Bronchial epithelial cell (primary cell): Measurements from ENCODE around the gene GNB3. TPM values are rescaled to one million over a fixed set of nuclear protein-coding genes. Genes with fewer than 3 reads are reported as not detected.

ENCODE experiments used
- DNase-seq: peaks from one replicate; pipeline ENCODE4 v3.0.0-alpha.2; 2010; ENCODE audit warnings: low read depth
- FAIRE-seq: peaks from 2 replicates; lab custom pipeline; 2011; peaks lifted over from hg19 to GRCh38; lab: Jason Lieb, UNC
- H3K27me3 ChIP-seq: 2 replicates; pipeline ENCODE4 v1.5.1; 2011; ENCODE audit warnings: low read length; ENCODE audit not compliant: control insufficient read depth, insufficient read depth
- H3K36me3 ChIP-seq: 2 replicates; pipeline ENCODE4 v1.5.1; 2011; ENCODE audit warnings: low read length; ENCODE audit not compliant: control insufficient read depth, insufficient read depth
- H3K4me3 ChIP-seq: 2 replicates; pipeline ENCODE4 v1.5.1; 2011; ENCODE audit warnings: mild to moderate bottlenecking, low read depth, low read length, control low read depth
- CTCF ChIP-seq: IDR thresholded peaks from 2 replicates; pipeline ENCODE4 v1.5.1; 2011; ENCODE audit warnings: mild to moderate bottlenecking, moderate library complexity, low read length, control low read depth, inconsistent platforms; ENCODE audit not compliant: insufficient read depth, severe bottlenecking
- total RNA-seq: library from RNA; depleted of rRNA; stranded (reverse); fragments of >200 nt; gene quantifications from 2 replicates; pipeline ENCODE4 v1.2.1, GENCODE V29; 2014

The GNB3 gene
- total RNA-seq, 1 donor from 2014 or later, result 0.53 TPM

DNA sequence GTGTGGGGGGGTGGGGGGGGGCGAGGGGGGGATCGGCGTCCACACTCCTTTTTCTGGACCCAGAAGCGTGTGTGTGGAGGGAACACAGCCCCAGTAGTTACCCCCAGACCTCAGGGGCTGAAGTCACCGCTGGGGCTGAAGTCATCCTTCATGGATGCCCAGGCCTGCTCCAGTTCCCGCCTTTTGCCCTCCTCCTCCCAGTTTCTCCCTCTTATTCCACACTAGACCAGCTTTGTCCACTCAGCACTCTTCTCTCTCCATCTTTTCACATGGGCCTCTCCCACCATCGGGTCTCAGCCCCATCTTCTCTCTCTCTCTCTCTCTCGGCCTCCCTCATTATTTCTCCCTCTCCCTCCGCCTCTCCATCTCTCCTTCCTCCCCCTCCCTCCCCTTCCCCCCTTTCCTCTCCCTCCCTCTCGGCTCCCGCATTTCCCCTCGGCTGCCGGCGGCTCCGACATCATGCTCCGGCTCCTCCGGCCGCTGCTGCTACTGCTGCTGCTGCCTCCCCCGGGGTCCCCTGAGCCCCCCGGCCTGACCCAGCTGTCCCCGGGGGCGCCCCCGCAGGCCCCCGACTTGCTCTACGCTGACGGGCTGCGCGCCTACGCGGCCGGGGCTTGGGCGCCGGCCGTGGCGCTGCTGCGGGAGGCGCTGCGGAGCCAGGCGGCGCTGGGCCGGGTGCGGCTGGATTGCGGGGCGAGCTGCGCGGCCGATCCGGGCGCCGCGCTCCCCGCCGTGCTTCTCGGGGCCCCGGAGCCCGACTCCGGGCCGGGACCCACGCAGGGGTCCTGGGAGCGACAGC lies 12.5 kb upstream of the GNB3 start, which contains the start of gene P3H3:
P3H3 (plus strand) TSS at position 426 of the 799 bp plus-strand sequence; CDS start at position 460, 34 bp downstream.
- peak; percentile 19 for DNase-seq
- Histone ChIP-seq H3K36me3 (peaks cover 2% of the 10 kb centered on the region), H3K4me3 (peak within 1 kb of the TSS; percentile 46), H3K27me3 (peaks cover 3% of the 10 kb centered on the region)
- no peak for TF ChIP-seq CTCF
- no peak for FAIRE-seq

GRCh38 chr12:6828781-6829535 lies 11.8 kb upstream of the GNB3 start:
- no peak for TF ChIP-seq CTCF
- FAIRE-seq (no peak), DNase-seq (no peak)
- H3K4me3 ChIP-seq, result peak overlapping the region; percentile 46
- H3K36me3 ChIP-seq, result peaks cover 2% of the 10 kb centered on the region
- peaks cover under 1% of the 10 kb centered on the region for H3K27me3 ChIP-seq

DNA sequence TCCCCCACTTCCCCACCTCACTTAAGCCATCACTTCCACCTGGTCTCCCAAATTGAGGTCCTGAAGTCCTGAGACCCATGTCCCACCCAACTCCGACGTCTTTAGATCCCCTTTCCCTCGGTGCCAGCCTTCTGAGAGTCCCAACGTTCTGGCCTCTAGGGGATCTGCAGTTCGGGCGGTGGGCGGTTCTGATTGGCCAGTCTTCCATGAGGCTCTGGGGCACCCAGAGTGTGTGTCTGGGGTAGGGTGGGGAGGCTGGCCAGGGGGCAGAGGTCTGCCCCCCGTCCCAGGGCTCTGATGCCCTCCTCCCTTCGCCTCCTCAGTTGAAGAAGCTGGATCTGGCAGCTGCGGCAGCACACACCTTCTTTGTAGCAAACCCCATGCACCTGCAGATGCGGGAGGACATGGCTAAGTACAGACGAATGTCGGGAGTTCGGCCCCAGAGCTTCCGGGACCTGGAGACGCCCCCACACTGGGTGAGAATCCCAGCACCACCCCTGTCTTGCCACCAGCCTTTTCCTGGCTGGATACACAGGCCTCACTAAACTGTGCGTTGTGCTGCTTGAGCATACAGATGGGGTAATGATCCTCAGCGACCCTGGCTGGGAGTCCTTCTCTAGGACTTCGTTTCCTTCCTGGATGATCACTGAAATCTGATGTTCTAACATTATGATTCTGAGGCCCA lies 11.0 kb upstream of the GNB3 start:
- FAIRE-seq (no peak), DNase-seq (peak; percentile 30)
- peak; percentile 35 for TF ChIP-seq CTCF
- peaks cover 2% of the 10 kb centered on the region for H3K36me3 ChIP-seq
- H3K4me3 ChIP-seq, result peak overlapping the region; percentile 46
- H3K27me3 ChIP-seq, result no peaks in the 10 kb centered on the region

GRCh38 chr12:6830286-6830890 lies 10.3 kb upstream of the GNB3 start:
- no peak overlapping the region for H3K4me3 ChIP-seq
- DNase-seq (no peak), FAIRE-seq (no peak)
- peaks cover 2% of the 10 kb centered on the region for H3K36me3 ChIP-seq
- no peaks in the 10 kb centered on the region for H3K27me3 ChIP-seq
- no peak for TF ChIP-seq CTCF

- no peak for TF ChIP-seq CTCF
- no peak for DNase-seq
- no peaks in the 10 kb centered on the region for H3K27me3 ChIP-seq
- H3K4me3 ChIP-seq, result no peak overlapping the region
- no peak for FAIRE-seq
- H3K36me3 ChIP-seq, result peaks cover 2% of the 10 kb centered on the region
Observed at GRCh38 chr12:6830999-6831398, 9.7 kb upstream of the GNB3 start.
